Activated naive CD4-positive, alpha-beta T cell (primary cell): ENCODE data around the gene RCC2.
"Not testable (repeated sequence)": the region's sequence is repeated elsewhere in the genome, so short reads cannot be mapped to it uniquely, and the experiment has no call there.

Experiments used
- DNase-seq, 4 experiments: peaks; one replicate each; lab custom pipeline; 2025; lab: John Stamatoyannopoulos, UW

The RCC2 gene

DNA sequence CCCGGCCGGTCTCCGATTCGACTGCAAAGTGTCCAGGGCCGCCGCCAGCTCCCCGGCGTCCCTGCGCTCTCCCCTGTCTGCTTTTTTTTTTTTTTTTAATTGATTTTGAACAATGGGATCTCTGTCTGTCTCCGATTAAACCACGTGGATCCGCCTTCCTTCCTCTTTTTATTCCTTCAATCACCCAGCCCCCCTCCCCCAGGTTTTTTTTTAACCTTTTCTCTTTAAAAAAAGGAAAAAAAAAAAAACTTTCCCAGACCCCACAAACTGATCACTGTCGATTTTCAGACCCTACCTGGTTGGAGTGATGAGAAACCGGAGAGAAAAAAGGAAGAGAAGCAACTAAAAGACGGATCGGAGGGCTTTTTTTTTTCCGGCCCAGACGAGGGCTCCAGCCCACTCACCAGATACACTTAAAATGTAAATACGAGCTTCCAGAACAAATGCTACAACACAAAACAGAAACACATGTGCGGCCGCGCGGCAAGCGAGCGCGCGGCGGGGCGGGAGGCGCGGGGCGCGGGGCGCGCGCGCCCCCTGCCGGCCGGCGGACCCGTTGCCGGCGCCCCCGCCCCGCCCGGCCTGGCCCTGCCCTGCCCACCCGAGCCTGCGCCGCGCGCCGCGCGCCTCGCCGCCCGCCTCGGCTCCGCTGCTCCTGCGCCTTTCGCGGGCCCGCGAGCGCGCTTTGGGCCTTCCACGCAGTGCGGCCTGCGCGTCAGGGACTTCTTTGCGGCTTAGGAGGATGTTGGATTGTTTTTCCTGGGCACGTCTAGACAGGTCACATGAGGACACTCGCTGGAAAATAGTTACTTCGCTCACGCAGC is at the start of gene RCC2:
Gene RCC2, minus strand, starts transcription at position 428 of the 824 bp plus-strand sequence. CDS start 1,163 bp downstream, outside the sequence.
- peak; percentile 39 to 71 (median 49) for DNase-seq

DNA sequence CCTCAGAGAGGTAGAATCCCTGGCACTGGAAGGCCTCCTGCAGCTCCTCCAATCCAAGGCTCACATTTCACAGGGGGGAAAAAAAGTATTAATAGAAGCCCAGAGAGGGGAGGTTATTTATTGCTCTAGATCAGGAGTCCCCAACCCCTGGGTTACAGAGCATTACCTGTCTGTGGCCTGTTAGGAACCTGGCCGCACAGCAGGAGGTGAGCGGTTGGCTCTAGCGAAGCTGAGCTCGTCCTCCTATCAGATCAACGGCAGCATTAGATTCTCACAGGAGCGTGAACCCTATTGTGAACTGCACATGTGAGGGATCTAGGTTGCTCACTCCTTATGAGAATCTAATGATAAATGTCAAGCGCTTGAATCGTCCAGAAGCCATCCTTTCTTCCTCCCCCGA is 46.8 kb upstream of the RCC2 start:
- no peak for DNase-seq

DNA sequence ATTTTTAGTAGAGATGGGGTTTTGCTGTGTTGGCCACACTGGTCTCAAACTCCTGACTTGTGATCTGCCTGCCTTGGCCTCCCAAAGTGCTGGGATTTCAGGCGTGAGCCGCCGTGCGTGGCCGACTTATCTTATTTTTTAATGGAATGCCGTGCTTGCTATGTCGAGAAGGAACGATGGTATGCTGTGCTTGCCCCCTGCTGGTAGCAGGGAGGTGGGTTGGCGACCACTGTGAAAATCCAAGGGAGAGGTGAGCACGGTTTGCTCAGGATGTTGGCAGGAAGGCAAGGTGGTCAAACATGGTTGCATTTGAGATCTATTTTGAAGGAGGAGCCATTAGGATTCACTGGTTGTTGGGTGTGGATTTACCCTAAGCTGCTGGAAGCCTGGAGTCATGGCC is 45.8 kb upstream of the RCC2 start:
- DNase-seq: no peak

DNA sequence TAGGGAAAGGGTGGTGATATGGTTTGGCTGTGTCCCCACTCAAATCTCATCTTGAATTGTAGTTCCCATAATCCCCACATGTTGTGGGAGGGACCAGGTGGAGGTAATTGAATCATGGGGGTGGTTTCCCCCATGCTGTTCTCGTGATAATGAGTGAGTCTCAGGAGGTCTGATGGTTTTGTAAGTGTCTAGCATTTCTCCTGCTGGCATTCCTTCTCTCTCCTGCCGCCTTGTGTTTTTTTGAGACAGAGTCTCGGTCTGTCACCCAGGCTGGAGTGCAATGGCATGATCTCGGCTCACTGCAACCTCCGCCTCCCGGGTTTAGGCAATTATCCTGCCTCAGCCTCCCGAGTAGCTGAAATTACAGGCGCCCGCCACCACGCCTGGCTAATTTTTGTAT is 42.5 kb upstream of the RCC2 start:
- DNase-seq: not testable (repeated sequence)

DNA sequence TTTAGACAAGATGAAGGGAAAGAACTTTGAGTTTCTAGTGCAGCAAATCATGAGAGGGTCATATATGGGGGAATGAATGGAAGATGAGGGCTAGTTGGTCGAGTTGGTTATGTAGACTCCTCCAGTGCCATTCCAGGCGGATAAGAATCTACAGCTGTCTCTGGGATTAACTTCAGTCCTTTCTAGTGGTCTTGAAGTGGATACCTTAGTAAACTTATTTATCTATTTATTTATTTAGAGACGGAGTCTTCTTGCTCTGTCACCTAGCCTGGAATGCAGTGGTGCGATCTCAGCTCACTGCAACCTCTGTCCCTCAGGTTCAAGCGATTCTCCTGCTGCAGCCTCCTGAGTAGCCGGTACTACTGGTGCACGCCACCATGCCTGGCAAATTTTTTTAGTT is 41.4 kb upstream of the RCC2 start:
- DNase-seq: no peak

DNA sequence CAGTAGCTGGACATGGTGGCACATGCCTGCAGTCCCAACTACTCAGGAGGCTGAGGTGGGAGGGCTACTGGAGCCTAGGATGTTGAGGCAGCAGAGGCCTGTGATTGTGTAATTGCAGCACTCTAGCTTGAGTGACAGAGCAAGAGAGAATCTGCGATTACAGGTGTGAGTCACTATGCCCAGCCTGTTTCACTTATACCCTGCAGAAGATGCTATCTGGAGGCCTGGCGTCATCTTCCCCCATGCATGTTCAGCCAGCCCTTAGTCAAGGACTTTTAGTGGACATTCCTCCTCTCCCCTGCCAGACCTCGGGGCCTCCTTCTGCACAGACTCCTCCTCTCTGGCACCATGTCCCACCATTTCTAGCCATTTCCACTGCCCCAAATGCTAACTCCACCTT is 36.3 kb upstream of the RCC2 start:
- DNase-seq: no peak

DNA sequence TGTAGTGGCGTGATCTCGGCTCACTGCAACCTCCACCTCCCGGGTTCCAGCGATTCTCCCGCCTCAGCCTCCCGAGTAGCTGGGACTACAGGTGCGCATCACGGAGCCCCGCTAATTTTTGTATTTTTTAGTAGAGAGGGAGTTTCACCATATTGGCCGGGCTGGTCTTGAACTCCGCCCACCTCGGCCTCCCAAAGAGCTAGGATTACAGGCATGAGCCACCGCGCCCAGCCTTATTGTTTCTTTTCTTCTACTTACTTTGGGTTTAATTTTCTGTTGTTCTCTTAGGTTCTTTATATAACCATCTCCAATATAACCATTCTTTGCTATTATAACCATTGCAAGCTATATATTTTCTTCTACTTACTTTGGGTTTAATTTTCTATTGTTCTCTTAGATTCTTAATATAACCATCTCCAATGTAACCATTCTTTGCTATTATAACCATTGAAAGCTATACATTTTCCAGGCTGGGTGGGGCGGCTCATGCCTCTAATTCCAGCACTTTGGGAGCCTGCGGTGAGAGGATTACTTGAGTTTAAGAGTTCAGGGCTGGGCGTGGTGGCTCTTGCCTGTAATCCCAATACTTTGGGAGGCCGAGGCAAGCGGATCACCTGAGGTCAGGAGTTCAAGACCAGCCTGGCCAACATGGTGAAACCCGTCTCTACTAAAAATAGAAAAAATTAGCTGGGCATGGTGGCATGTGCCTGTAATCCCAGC is 35.5 kb upstream of the RCC2 start:
- not testable (repeated sequence) for DNase-seq

DNA sequence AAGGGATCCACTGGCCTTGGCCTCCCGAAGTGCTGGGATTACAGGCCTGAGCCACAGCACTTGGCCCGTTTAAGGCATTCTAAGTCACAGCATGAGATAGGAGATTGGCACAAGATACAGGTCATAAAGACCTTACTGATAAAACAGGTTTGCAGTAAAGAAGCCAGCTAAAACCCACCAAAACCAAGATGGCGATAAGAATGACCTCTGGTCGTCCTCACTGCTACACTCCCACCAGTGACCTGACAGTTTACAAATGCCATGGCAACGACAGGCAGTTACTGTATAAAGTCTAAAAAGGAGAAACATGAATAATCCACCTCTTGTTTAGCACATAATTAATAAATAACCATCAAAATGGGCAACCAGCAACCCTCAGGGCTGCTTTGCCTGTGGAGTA is 33.3 kb upstream of the RCC2 start:
- no peak for DNase-seq

DNA sequence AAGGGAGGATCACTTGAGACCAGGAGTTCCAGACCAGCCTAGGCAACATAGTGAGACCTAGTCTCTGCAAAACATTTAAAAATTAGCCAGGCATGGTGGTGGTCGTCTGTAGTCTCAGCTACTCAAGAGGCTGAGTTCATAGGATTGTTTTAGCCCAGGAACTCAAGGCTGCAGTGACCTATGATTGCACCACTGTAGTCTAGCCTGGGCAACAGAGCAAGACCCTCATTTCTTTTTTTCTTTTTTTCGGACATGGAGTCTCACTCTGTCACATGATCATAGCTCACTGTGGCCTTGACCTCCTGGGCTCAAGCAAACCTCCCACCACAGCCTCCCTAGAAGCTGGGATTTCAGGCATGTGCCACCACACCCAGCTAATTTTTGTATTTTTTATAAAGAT is 31.9 kb upstream of the RCC2 start:
- DNase-seq: no peak

DNA sequence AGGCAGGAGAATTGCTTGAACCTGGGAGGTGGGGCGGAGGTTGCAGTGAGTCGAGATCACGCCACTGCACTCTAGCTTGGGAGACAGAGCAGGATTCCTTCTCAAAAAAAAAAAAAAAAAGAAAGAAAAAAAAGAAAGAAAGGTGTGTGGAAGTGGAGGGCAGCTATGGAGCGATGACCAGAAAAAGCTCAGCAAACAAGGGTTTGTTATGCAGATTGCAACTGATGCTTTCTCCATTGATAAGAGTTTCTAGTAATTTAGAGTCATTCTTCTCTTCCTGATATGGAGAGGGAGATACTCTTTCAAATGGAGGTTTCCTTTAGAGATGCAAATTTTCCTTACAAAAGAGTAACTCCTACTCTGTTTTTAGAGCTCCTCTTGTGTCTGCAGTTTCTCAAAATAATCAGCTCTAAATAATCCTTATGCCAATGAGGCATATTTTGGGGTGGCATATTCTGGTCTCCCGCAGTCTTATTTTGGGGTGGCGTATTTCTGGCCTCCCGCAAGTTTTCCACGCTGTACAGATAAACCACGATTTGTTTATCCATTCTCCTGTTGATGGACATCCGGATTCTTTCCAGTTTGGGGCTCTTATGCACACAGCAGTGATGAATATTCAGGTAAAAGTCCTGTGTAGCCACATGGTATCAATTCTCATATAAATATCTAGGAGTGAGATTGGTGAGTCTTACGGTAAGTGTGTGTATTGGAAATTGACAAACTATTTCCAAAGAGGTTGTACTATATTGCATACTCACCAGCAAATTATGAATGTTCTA is 30.7 kb upstream of the RCC2 start:
- DNase-seq: no peak

DNA sequence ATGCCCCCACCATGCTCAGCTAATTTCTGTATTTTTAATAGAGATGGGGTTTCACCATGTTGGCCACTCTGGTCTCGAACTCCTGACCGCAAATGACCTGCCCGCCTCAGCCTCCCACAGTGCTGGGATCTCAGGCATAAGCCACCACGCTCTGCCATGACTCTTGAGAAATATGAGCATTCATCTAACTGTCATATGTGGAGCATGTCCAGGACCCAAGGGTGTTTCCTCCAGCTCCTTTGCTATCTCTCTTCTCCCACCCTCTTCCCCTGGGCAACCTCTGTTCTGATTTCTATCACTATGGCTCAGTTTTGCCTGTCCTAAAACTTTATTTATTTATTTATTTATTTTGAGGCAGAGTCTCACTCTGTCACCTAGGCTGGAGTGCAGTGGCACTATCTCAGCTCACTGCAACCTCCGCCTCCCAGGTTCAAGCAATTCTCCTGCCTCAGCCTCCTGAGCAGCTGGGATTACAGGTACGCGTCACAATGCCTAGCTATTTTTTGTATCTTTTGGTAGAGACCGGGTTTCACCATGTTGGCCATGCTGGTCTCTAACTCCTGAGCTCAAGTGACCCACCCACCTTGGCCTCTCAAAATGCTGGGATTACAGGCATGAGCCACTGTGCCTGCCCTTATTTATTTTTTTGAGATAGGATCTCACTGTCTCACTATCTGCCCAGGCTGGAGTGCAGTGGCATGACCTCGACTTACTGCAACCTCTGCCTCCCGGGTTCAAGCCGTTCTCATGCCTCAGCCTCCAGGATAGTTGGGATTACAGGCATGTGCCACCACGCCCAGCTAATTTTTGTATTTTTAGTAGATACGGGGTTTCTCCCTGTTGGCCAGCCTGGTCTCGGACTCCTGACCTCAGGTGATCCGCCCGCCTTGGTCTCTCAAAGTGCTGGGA is 29.1 kb upstream of the RCC2 start:
- DNase-seq: not testable (repeated sequence)

DNA sequence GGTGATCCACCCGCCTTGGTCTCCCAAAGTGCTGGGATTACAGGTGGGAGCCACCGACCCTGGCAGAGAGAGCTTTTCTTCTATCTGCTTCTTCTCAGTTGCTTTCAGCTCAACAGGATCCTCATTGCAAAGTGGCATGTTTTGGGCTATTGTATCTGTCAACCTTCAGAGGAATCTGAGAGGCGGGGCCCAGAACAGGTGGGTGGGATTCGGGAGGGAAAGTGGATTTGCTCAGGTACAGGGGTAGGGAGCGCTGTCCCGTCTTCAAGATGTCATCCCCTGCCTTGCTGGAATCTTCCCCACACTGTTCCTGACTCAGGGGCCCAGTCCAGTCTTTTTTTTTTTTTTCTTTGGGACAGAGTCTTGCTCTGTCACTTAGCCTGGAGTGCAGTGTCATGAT is 26.9 kb upstream of the RCC2 start:
- DNase-seq: no peak

DNA sequence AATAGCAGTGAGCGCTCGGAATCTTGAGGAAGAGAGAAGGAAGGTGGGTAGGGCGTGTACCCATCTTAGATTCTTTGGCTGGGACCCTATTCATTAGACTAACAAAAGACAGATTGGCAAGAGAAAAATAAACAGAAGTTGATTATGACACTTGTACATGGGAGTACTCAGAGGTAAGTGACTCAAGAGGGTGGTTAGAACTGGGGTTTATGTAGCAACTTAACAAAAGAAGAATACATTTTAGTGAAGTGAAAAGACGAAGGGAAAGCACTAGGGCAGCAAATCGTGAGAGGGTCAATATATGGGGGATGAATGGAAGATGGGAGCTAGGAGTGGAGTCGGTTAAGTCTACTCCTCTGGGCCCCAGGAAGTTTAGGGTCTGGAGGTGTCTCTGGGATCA is 25.8 kb upstream of the RCC2 start:
- no peak for DNase-seq

DNA sequence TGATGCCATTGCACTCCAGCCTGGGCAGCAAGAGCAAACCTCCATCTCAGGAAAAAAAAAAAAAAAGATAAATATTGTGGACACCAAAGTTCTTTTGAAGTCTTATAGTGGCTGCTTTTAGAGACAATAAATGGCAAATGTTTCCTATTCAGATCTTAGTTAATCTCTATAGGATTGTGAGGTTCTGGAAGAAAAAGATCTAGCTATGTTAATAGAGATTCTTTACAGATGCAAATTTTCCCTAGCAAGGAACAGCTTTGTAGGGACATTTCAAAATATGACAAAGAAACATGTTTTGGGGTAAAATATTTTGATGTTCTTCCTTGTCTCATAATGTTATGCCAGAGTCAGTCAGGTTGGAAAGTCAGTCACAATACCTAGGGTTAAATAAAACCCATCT is 24.5 kb upstream of the RCC2 start:
- no peak for DNase-seq

DNA sequence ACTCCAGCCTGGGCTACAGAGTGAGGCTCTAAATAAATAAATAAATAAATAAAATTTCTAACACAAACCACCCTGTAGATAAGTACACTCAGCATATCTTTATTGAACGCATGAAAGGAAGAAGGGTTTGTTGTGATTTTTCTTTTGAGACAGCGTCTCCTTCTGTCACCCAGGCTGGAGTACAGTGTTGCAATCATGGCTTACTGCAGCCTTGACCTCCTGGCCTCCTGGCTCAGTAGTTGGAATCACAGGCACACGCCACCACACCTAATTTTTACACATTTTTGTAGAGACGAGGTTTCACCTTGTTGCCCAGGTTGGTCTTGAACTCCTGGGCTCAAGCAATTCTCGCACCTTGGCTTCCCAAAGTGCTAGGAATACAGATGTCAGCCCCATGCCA is 23.2 kb upstream of the RCC2 start:
- DNase-seq: no peak

DNA sequence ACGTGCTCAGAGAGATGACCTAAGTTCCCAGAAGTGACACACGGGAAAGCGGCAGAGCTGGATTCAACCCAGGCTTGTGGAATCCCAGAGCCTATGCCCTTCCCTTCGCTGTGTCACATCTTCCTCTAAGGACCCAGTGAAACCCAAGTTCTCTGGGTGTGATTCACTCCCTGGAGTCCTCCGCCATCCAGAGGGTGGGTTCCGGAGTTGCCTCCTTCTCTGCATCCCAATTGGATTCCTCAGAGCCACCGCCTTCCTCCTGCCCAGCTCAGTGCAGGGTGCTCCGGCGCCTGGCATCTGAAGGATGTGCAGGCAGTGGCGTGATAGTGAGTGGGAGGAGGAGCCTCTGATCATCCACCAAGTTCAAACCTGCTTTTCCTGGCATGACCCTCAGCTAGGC is 20.7 kb upstream of the RCC2 start:
- no peak for DNase-seq

DNA sequence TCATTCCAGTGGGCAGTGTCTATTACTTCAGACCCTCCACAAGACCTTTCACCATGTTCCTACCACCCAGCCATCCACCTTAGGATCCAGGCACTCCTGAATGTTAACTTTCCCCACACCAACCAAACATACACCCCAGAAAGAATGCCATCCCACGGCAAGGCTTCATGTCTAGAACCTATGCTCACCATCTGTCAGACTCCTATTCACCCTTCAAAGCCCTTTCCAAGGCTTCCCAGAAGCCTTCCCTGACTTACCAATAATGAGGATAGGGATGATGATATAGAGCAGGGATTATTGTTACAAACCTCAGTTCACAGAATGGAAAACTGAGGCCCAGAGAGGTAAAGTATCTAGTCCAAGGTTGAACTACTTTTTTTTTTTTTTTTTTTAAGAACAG is 19.3 kb upstream of the RCC2 start:
- DNase-seq: no peak

DNA sequence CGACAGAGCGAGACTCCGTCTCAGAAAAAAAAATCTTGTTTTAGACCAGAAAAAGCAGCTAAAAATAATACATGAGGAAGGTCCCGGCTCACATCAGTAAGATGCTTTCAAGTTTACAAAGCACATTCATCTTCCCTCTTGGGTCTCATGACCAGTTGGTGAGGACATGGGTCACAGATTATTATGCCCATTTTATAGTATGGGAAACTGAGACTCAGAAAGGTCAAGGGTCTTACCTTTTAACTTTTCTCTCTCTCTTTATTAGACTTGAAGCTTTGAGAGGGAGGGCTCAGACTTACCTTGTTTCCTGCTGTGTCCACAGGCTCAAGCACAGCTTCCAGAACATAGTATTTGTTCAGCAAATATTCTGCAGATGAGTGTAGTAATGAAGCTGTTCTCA is 13.2 kb upstream of the RCC2 start:
- no peak for DNase-seq

DNA sequence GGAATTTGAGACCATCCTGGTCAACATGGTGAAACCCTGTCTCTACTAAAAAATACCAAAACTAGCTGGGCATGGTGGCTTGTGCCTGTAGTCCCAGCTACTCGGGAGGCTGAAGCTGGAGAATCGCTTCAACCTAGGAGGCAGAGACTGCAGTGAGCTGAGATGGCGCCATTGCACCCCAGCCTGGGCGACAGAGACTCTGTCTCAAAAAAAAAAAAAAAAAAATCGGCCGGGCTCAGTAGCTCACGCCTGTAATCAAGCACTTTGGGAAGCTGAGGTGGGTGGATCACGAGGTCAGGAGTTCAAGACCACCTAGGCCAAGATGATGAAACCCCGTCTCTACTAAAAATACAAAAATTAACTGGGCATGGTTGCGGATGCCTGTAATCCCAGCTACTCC is 12.7 kb upstream of the RCC2 start:
- DNase-seq: not testable (repeated sequence)

DNA sequence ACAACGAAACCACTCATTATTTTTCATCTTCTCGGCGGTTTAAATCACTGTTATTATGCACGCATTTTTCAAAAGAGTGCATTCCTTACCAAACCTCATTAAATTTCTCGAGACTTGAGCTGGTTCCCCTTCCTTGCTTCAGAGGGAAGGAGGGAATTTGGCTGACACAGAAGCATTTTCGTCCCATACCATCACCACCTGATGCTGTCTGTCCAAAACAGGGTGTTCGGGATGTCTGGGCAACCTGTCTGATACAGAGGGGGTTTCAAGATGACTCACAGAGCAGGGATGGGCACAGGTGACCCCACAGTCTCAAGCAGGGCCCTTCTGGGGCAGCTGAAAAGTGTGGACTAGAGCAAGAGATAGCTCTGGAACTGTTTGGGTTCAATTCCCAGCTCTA is 12.3 kb upstream of the RCC2 start:
- DNase-seq: no peak

DNA sequence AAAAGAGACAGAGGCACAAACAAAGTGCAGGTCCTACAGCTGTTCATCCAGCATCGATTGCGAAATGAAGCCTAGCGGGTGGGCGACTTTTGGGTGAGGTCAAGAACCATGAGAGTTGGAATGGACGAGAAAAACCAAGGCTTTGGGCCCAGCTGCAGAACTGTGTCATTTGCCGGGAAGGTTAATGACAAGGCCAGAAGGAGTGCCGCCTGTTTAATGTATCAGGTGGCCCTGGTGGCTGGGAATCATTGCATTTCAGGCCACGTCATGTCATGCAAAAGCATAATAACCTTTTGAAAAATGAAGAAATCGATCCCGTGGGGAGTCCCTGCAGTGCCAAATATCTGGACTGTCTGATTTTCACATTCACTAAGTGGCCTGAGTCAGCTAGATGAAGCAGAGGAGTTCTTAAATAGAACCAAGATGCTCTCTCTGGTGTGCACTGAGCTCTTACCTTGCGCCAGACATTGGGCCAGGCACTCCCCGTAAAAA is 8.1 kb upstream of the RCC2 start:
- DNase-seq: no peak

DNA sequence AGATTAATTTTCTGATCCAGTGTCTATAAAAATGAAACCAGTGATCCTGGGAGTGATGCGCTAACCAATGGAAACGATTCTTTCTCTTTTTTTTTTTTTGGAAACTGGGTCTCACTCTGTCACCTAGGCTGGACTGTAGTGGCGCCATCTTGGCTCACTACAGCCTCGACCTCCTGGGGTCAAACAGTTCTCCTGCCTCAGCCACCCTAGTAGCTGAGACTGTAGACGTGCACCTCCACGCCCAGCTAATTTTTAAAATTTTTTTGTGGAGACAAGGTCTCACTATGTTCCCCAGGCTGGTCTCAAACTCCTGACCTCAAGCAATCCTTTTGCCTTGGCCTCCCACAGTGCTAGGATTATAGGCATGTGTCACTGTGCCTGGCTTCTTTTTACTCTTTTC is 3.4 kb upstream of the RCC2 start:
- no peak for DNase-seq
